Endometrial microvascular endothelial cells (primary cell): ENCODE results near the gene TMEM88. TPM values are rescaled to one million over a fixed set of nuclear protein-coding genes. Genes with fewer than 3 reads are reported as not detected.

ENCODE experiments used
- in situ Hi-C: cut with HindIII; loops from 2 replicates; pipeline ENCODE4 v1.10.0; 2017; ENCODE audit warnings: low sequenced_read_pairs, low pct_unique_long_range_greater_than_20kb; ENCODE audit errors: inconsistent ontology term
- total RNA-seq: library from RNA; depleted of rRNA; stranded (reverse); fragments of >200 nt; gene quantifications from one replicate; pipeline ENCODE4 v1.2.3, GENCODE V29; 2015; ENCODE audit errors: inconsistent ontology term

Gene TMEM88
- total RNA-seq, 1 donor from 2014 or later, result 148 TPM

- in situ Hi-C loops, result no loop called here
Observed at GRCh38 chr17:7831233-7831632, 23.6 kb upstream of the TMEM88 start.

- in situ Hi-C loops, result no loop called here
Observed at GRCh38 chr17:7832431-7832830, 22.4 kb upstream of the TMEM88 start.

GRCh38 chr17:7833011-7833794 is 21.7 kb upstream of the TMEM88 start:
- in situ Hi-C loops, result no loop called here

- in situ Hi-C loops, result no loop called here
Observed at GRCh38 chr17:7833795-7834541, 20.9 kb upstream of the TMEM88 start, which contains the start of gene KDM6B. KDM6B (plus strand) TSS chr17:7834217; CDS start chr17:7845555, 11,338 bp downstream.

- in situ Hi-C loops, result no loop called here
Observed at GRCh38 chr17:7834542-7834956, 20.3 kb upstream of the TMEM88 start.

- in situ Hi-C loops, result no loop called here
Observed at GRCh38 chr17:7834957-7835813, 19.7 kb upstream of the TMEM88 start.

- in situ Hi-C loops, result no loop called here
Observed at GRCh38 chr17:7835814-7836595, 18.9 kb upstream of the TMEM88 start.

GRCh38 chr17:7836596-7837407 is 18.1 kb upstream of the TMEM88 start:
- in situ Hi-C loops, result no loop called here

- in situ Hi-C loops, result no loop called here
Observed at GRCh38 chr17:7837408-7838088, 17.3 kb upstream of the TMEM88 start.

- in situ Hi-C loops, result no loop called here
Observed at GRCh38 chr17:7838090-7839075, 16.5 kb upstream of the TMEM88 start.

GRCh38 chr17:7839190-7839875 is 15.5 kb upstream of the TMEM88 start:
- in situ Hi-C loops, result no loop called here

- in situ Hi-C loops, result no loop called here
Observed at GRCh38 chr17:7839876-7840261, 15.0 kb upstream of the TMEM88 start.

GRCh38 chr17:7840441-7840840 is 14.4 kb upstream of the TMEM88 start:
- in situ Hi-C loops, result no loop called here

GRCh38 chr17:7840875-7841274 is 14.0 kb upstream of the TMEM88 start:
- in situ Hi-C loops, result no loop called here

GRCh38 chr17:7841396-7841914 is 13.4 kb upstream of the TMEM88 start:
- in situ Hi-C loops, result no loop called here
